Activated CD8-positive, alpha-beta memory T cell treated with anti-CD3 and anti-CD28 coated beads for 36 hours (primary cell): Measurements from ENCODE around the gene NUP107. TPM values are rescaled to one million over a fixed set of nuclear protein-coding genes. Genes with fewer than 3 reads are reported as not detected.

Experiments
- CTCF ChIA-PET: fragments of 350-600 bp; sonication (Branson Sonifier 250); formaldehyde crosslinking; loops from one replicate; lab custom pipeline; 2021; ENCODE audit warnings: antibody characterized with exemption; lab: Charles Lee
- POLR2A ChIA-PET: fragments of 350-600 bp; sonication (Branson Sonifier 250); formaldehyde crosslinking; loops from one replicate; lab custom pipeline; 2021; ENCODE audit warnings: antibody characterized with exemption; lab: Charles Lee
- total RNA-seq, 2 experiments: library from RNA; stranded (reverse); gene quantifications; one replicate each; pipeline ENCODE4 v1.2.3, GENCODE V29; 2021

Gene NUP107
- total RNA-seq, 2 experiments from 2014 or later: 149 to 151 TPM

- CTCF ChIA-PET: no interaction called here
- POLR2A ChIA-PET: interaction anchor here (0.7 kb wide), 1 partner anchor 364 kb away, joined by 3 read pairs; no protein-coding TSS in a partner anchor
Observed at GRCh38 chr12:68695454-68695853, 8.7 kb downstream of the NUP107 start.

- POLR2A ChIA-PET: no interaction called here
- CTCF ChIA-PET: no interaction called here
Observed at GRCh38 chr12:68699486-68699885, 12.7 kb downstream of the NUP107 start.

GRCh38 chr12:68727776-68728175 is 41.0 kb downstream of the NUP107 start:
- ChIA-PET POLR2A (no interaction called here), CTCF (no interaction called here)

GRCh38 chr12:68733661-68734071 is 46.9 kb downstream of the NUP107 start:
- ChIA-PET POLR2A (no interaction called here), CTCF (no interaction called here)

GRCh38 chr12:68739891-68740290 is 53.1 kb downstream of the NUP107 start:
- CTCF ChIA-PET: no interaction called here

GRCh38 chr12:68743356-68743755 is 56.6 kb downstream of the NUP107 start:
- ChIA-PET CTCF (no interaction called here), POLR2A (no interaction called here)

More at GRCh38 chr12:68739891-68740290, 53.1 kb downstream of the NUP107 start:
- POLR2A ChIA-PET: no interaction called here

GRCh38 chr12:68745376-68745903 is 58.7 kb downstream of the NUP107 start:
- CTCF ChIA-PET: interaction anchor here (0.6 to 2.1 kb wide), 2 partner anchors 62 to 283 kb away, joined by 3 to 7 read pairs; partner anchors contain the start of gene MDM2

GRCh38 chr12:68745904-68746571 is 59.3 kb downstream of the NUP107 start, which contains the start of gene SLC35E3:
TSS of gene SLC35E3 (plus strand) at chr12:68746176. CDS start at chr12:68746378, 202 bp downstream.
- POLR2A ChIA-PET: interaction anchor here (1.0 kb wide), 1 partner anchor 61 kb away, joined by 6 read pairs; the partner anchor contains the start of gene MDM2
- CTCF ChIA-PET: interaction anchor here (1.2 to 2.1 kb wide), 2 partner anchors 61 to 283 kb away, joined by 3 to 7 read pairs; partner anchors contain the start of gene MDM2

More at GRCh38 chr12:68745376-68745903, 58.7 kb downstream of the NUP107 start:
- POLR2A ChIA-PET: no interaction called here

- POLR2A ChIA-PET: interaction anchor here (0.9 to 1.0 kb wide), 2 partner anchors 61 to 62 kb away, joined by 4 to 6 read pairs; partner anchors contain the start of gene MDM2
- CTCF ChIA-PET: interaction anchor here (1.2 to 2.1 kb wide), 2 partner anchors 61 to 284 kb away, joined by 3 to 7 read pairs; partner anchors contain the start of gene MDM2
Observed at GRCh38 chr12:68746572-68747180, 59.9 kb downstream of the NUP107 start.

- CTCF ChIA-PET: no interaction called here
- POLR2A ChIA-PET: no interaction called here
Observed at GRCh38 chr12:68749443-68749842, 62.7 kb downstream of the NUP107 start.

GRCh38 chr12:68749861-68750260 is 63.1 kb downstream of the NUP107 start:
- ChIA-PET CTCF (no interaction called here), POLR2A (no interaction called here)

- CTCF ChIA-PET: no interaction called here
- POLR2A ChIA-PET: no interaction called here
Observed at GRCh38 chr12:68750506-68750905, 63.7 kb downstream of the NUP107 start.

- POLR2A ChIA-PET: no interaction called here
Observed at GRCh38 chr12:68755536-68756243, 68.9 kb downstream of the NUP107 start.

GRCh38 chr12:68759852-68760251 is 73.1 kb downstream of the NUP107 start:
- ChIA-PET CTCF (no interaction called here), POLR2A (no interaction called here)

More at GRCh38 chr12:68755536-68756243, 68.9 kb downstream of the NUP107 start:
- CTCF ChIA-PET: no interaction called here

GRCh38 chr12:68760806-68761441 is 74.1 kb downstream of the NUP107 start:
- ChIA-PET POLR2A (no interaction called here), CTCF (no interaction called here)

GRCh38 chr12:68761442-68761812 is 74.6 kb downstream of the NUP107 start:
- ChIA-PET POLR2A (no interaction called here), CTCF (no interaction called here)

- CTCF ChIA-PET: no interaction called here
- POLR2A ChIA-PET: no interaction called here
Observed at GRCh38 chr12:68761901-68762630, 75.3 kb downstream of the NUP107 start.

- POLR2A ChIA-PET: interaction anchor here (0.5 kb wide), 1 partner anchor 64 kb away, joined by 4 read pairs; no protein-coding TSS in a partner anchor
- CTCF ChIA-PET: no interaction called here
Observed at GRCh38 chr12:68762691-68763090, 75.9 kb downstream of the NUP107 start.
